Left ventricle myocardium inferior (tissue), 1 donor: Measurements from ENCODE around the gene ZNF319. TPM values are rescaled to one million over a fixed set of nuclear protein-coding genes. Genes with fewer than 3 reads are reported as not detected.

Source experiments
- DNase-seq: peaks from one replicate; pipeline ENCODE4 v3.0.0-alpha.2; 2020
- H3K27ac ChIP-seq: fragments of 200-600 bp; replicated peaks from 2 replicates; pipeline ENCODE4 v1.8.0; 2021
- H3K27me3 ChIP-seq: fragments of 200-600 bp; 2 replicates; pipeline ENCODE4 v1.8.0; 2021; ENCODE audit warnings: low read depth
- H3K36me3 ChIP-seq: fragments of 200-600 bp; 2 replicates; pipeline ENCODE4 v1.8.0; 2021
- H3K4me1 ChIP-seq: fragments of 200-600 bp; 2 replicates; pipeline ENCODE4 v1.8.0; 2021
- H3K4me3 ChIP-seq: fragments of 200-600 bp; 2 replicates; pipeline ENCODE4 v1.8.0; 2021; ENCODE audit warnings: mild to moderate bottlenecking, moderate library complexity
- H3K9me3 ChIP-seq: fragments of 200-600 bp; replicated peaks from 2 replicates; pipeline ENCODE4 v1.8.0; 2021
- intact Hi-C: fragments of 100-400 bp; cut with micrococcal nuclease; formaldehyde crosslinking; loops from one replicate; pipeline ENCODE4 v1.11.0; 2022
- total RNA-seq: library from RNA; stranded (reverse); fragmentation: NEBNext Ultra II Directional; extraction: Animal tissue kit (Norgen Biotek cat#: 25700); gene quantifications from one replicate; pipeline ENCODE4 v1.2.1, GENCODE V29; 2021
- TF ChIP-seq, protein P1 (sequence below): fragments of 200-600 bp; IDR thresholded peaks from 2 replicates; pipeline ENCODE4 v1.8.0; 2021; ENCODE audit warnings: antibody characterized with exemption, mild to moderate bottlenecking, borderline replicate concordance
- donor health status: DM: no; HTN: yes; CAD: no; lungs with severe emphysema.

ZNF319 gene
- total RNA-seq, 1 donor from 2014 or later: 10.0 TPM

DNA sequence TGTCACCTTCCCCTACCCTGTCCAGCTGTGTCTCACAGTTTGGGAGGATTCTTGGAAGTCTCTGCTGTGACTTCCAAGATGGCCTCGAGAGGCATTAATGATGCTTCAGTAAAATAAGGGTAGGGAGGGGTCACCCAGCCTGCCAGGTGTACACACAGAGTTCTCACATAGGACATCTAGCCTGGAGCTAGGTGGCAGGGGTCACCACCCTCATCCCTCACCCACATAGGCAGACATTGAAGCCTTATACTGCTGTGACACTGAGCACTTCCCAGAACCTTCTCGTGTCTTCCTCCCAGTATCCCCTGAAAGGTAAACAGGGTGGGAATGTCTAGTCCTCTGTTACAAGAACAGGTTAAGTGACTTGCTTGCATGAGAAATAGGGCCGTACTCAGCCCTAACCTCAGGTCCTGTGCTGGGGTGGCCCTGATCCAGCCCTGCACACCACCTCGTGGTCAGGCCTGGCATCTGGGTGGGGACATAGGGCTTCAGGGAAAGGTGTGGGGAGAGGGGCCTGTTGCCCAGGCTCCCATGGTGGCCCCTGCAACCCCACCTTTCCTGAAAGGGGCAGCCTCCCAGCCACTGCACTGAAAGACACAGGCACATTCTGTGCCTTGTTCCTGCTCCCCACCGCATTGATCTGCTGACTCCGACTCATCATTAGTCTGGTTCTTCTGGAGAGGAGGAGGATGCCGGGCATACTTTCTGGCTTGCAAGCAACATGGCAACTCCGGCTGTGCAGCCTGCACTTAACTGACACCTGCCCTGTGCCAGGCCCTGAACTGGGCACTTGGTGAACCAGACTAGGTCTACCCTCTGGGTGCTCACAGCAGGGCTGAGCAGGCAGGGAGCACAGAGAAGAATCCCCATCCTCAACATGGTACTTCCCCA, 21.4 kb upstream of the ZNF319 start:
- intact Hi-C loops: loop anchor here (2.0 kb wide), 1 partner anchor 101 kb away; no protein-coding TSS in a partner anchor
- Histone ChIP-seq H3K4me3 (no peak overlapping the region), H3K36me3 (peaks cover 16% of the 10 kb centered on the region), H3K27me3 (no peaks in the 10 kb centered on the region), H3K4me1 (peaks cover 65% of the 10 kb centered on the region), H3K9me3 (no peaks in the 10 kb centered on the region), H3K27ac (peak overlapping the region; percentile 96)
- TF ChIP-seq, protein P1, sequence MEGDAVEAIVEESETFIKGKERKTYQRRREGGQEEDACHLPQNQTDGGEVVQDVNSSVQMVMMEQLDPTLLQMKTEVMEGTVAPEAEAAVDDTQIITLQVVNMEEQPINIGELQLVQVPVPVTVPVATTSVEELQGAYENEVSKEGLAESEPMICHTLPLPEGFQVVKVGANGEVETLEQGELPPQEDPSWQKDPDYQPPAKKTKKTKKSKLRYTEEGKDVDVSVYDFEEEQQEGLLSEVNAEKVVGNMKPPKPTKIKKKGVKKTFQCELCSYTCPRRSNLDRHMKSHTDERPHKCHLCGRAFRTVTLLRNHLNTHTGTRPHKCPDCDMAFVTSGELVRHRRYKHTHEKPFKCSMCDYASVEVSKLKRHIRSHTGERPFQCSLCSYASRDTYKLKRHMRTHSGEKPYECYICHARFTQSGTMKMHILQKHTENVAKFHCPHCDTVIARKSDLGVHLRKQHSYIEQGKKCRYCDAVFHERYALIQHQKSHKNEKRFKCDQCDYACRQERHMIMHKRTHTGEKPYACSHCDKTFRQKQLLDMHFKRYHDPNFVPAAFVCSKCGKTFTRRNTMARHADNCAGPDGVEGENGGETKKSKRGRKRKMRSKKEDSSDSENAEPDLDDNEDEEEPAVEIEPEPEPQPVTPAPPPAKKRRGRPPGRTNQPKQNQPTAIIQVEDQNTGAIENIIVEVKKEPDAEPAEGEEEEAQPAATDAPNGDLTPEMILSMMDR: no peak
- peak; percentile 11 for DNase-seq

DNA sequence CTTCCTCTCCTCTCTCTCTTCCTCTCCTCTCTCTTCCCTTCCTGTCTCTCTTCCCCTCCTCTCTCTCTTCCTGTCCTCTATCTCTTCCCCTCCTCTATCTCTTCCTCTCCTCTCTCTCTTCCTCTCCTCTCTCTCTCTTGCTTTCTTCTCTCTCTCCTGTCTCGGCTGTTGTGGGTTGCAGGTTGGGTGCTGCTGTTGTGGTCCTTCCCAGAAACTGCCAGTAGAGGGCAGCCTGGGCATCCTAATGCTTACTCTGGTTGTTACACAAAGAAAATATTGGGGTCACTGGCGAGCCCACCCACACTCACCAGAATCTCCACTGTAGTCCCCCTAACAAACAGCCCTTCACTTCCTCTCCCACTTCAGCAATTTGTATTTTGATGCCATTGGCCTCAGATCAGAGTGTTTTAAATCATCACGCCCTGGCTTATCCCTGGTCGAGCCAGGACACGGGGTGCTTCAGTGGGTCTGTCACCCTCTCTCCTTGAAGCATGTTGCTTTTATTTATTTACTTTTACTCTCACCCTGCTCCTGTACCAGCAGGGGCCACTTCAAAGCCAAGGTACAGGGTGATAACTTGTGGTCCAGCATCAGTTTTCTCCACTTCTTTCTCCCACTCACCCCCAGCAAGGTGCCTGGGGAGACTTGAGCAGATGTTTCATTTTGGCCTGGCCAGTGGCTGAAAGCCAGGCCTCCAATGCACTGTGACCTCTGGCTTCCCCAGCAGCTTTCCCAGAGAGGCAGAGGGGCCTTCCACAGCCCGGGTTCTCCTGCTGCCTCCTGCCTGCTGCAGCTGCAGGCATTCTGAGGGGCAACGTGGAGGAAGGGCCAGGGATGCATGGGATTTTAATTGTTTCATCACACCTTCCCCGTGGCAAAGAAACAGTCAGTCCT, 20.4 kb upstream of the ZNF319 start:
- intact Hi-C loops: loop anchor here (2.0 kb wide), 1 partner anchor 102 kb away; no protein-coding TSS in a partner anchor
- Histone ChIP-seq H3K9me3 (no peaks in the 10 kb centered on the region), H3K36me3 (peaks cover 16% of the 10 kb centered on the region), H3K4me1 (peaks cover 55% of the 10 kb centered on the region), H3K27ac (no peak overlapping the region), H3K27me3 (no peaks in the 10 kb centered on the region), H3K4me3 (no peak overlapping the region)
- TF ChIP-seq, protein P1: peak; percentile 85
- peak; percentile 59 for DNase-seq

DNA sequence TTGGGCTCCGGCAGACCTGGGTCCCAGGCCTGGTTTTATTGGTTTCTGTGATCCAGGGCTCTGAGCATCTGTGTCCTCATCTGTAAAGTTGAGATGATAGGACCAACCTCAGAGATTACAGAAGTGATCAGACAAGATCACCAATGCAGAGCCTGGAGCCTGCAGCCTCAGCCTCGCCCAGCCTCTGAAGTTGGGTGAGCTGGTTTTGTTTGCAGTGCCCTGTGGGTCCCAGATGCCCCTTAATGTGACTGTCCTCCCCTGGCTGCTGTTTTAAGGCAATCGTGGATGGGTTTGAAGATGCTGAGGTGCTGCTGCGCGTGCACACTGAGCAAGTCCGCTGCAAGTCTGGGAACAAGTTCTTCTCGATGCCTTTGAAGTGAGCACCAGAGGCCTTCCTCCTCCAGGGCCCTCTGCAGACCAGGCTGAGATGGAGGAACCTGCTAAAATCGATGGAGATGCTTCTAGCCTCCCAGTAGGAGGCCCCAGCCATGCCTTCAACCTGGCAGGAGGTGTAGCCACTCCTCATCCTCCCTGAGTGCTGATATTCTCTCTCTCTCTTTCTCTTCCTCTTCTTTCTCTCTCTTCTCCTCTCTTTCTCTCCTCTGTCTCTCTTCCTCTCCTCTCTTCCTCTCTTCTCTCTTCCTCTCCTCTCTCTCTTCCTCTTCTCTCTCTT, 19.5 kb upstream of the ZNF319 start:
- peaks cover 46% of the 10 kb centered on the region for H3K4me1 ChIP-seq
- no peak overlapping the region for H3K4me3 ChIP-seq
- H3K9me3 ChIP-seq: no peaks in the 10 kb centered on the region
- TF ChIP-seq, protein P1: no peak
- peak; percentile 4 for DNase-seq
- no peaks in the 10 kb centered on the region for H3K27me3 ChIP-seq
- H3K27ac ChIP-seq: no peak overlapping the region
- H3K36me3 ChIP-seq: peaks cover 16% of the 10 kb centered on the region
- intact Hi-C loops: loop anchor here (2.0 kb wide), 1 partner anchor 103 kb away; no protein-coding TSS in a partner anchor

DNA sequence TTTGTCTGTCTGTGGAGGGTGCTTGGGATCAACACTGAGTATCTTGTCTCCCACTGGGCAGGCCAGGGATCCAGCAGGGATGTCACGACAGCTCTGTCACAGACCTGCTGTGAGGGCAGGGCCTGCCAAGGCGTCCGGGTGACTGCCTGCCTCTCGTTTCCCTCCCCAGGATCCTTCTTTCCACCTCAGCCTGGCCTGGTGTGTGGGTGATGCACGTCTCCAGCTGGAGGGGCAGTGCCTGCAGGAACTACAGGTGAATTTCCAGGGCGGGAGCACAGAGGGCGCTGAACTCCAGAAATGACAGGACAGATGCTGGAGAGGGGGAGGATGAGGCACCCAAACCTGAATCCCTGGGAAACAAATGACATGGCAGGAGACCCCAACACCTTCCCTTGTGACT, 18.3 kb upstream of the ZNF319 start:
- Histone ChIP-seq H3K27me3 (no peaks in the 10 kb centered on the region), H3K4me3 (no peak overlapping the region), H3K4me1 (peaks cover 34% of the 10 kb centered on the region), H3K36me3 (peaks cover 22% of the 10 kb centered on the region), H3K27ac (no peak overlapping the region), H3K9me3 (no peaks in the 10 kb centered on the region)
- TF ChIP-seq, protein P1: no peak
- DNase-seq: peak; percentile 9
- intact Hi-C loops: no loop called here
